Thyroid gland (tissue), 4 donors: ENCODE measurements around the gene CALR3. TPM values are rescaled to one million over a fixed set of nuclear protein-coding genes. Genes with fewer than 3 reads are reported as not detected.

Source experiments
- DNase-seq, 2 donors: peaks; one replicate each; pipeline ENCODE4 v3.0.0-alpha.2; 2019
- H3K27ac ChIP-seq, 3 donors: fragments of 200-600 bp; sonication (generic); 1 replicate in 2 of 3; 2 replicates in 1 of 3; pipeline ENCODE4 v1.5.1; 2016 to 2019; ENCODE audit warnings: mild to moderate bottlenecking in 1 of 3, moderate library complexity in 1 of 3
- H3K27me3 ChIP-seq: fragments of 200-600 bp; sonication (generic); one replicate; pipeline ENCODE4 v1.5.1; 2019
- H3K36me3 ChIP-seq, 2 donors: fragments of 200-600 bp; sonication (generic); one replicate each; pipeline ENCODE4 v1.5.1; 2016 to 2019
- H3K4me1 ChIP-seq, 2 donors: fragments of 200-600 bp; sonication (generic); one replicate each; pipeline ENCODE4 v1.5.1; 2017 to 2019
- H3K4me3 ChIP-seq, 3 donors: fragments of 200-600 bp; sonication (generic); replicated peaks in 1 of 3; 1 replicate in 2 of 3; 2 replicates in 1 of 3; pipeline ENCODE4 v1.5.1; 2016; ENCODE audit warnings: mild to moderate bottlenecking in 1 of 3
- H3K9me3 ChIP-seq: fragments of 200-600 bp; sonication (generic); one replicate; pipeline ENCODE4 v1.5.1; 2017
- POLR2A ChIP-seq, 2 donors: fragments of 450-650 bp; IDR thresholded peaks; one replicate each; pipeline ENCODE4 v1.6.1; 2017; ENCODE audit warnings: antibody characterized with exemption in 2 of 2, mild to moderate bottlenecking in 2 of 2, moderate library complexity in 1 of 2
- WGBS, 2 donors: methylation state at CpG; one replicate each; pipeline ENCODE4 v1.1.5; 2017; 5-methylcytosine and 5-hydroxymethylcytosine counted together
- intact Hi-C: fragments of 100-400 bp; cut with DNase I; formaldehyde crosslinking; loops from one replicate; pipeline ENCODE4 v1.15.1; 2023
- total RNA-seq, 4 donors: library from RNA; depleted of rRNA; stranded (reverse); fragments of >200 nt; gene quantifications; one replicate each; pipeline ENCODE4 v1.2.3, GENCODE V29; 2016
- TF ChIP-seq, protein P1 (sequence below), 6 experiments: fragments of 200-600 bp in 3 of 6; fragments of 450-650 bp in 3 of 6; sonication (generic) in 3 of 6; IDR thresholded peaks; one replicate each; pipeline ENCODE4 v1.5.1; 2016 to 2019; ENCODE audit warnings: antibody characterized with exemption in 6 of 6, mild to moderate bottlenecking in 2 of 6, inconsistent platforms in 1 of 6, moderate library complexity in 1 of 6

CALR3 gene
- total RNA-seq, 4 donors from 2014 or later: 0.58 TPM; not detected in 3

DNA sequence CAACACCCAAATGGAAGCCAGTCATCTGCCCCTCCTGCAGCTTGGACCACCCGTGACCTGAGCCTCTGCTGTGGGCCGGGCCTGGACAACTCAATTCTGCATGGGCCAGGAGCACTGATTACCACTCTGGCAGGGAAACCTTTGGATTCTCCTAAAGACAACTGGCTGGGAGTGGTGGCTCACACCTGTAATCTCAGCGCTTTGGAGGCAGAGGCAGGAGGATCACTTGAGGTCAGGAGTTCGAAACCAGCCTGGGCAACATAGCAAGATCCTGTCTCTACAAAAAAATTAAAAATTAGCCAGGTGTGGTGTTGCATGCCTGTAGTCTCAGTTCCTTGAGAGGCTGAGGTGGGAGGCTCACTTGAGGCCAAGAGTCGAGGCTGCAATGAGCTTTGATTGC is 30.7 kb downstream of the CALR3 start:
- 96 to 100% methylated on average over 3 to 5 of the region's 5 CpGs for WGBS, 2 donors
- TF ChIP-seq, protein P1, sequence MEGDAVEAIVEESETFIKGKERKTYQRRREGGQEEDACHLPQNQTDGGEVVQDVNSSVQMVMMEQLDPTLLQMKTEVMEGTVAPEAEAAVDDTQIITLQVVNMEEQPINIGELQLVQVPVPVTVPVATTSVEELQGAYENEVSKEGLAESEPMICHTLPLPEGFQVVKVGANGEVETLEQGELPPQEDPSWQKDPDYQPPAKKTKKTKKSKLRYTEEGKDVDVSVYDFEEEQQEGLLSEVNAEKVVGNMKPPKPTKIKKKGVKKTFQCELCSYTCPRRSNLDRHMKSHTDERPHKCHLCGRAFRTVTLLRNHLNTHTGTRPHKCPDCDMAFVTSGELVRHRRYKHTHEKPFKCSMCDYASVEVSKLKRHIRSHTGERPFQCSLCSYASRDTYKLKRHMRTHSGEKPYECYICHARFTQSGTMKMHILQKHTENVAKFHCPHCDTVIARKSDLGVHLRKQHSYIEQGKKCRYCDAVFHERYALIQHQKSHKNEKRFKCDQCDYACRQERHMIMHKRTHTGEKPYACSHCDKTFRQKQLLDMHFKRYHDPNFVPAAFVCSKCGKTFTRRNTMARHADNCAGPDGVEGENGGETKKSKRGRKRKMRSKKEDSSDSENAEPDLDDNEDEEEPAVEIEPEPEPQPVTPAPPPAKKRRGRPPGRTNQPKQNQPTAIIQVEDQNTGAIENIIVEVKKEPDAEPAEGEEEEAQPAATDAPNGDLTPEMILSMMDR (IDR thresholded peaks at IDR 0.05): no peak
- TF ChIP-seq POLR2A (IDR thresholded peaks at IDR 0.05): no peak
- H3K27me3 ChIP-seq: no peaks in the 10 kb centered on the region
- no peak overlapping the region for H3K4me3 ChIP-seq
- no peaks in the 10 kb centered on the region for H3K36me3 ChIP-seq
- peaks cover 38 to 56% of the 10 kb centered on the region in 2 donors for H3K4me1 ChIP-seq
- intact Hi-C loops: no loop called here
- no peak for DNase-seq
- no peak overlapping the region for H3K27ac ChIP-seq
- no peaks in the 10 kb centered on the region for H3K9me3 ChIP-seq

DNA sequence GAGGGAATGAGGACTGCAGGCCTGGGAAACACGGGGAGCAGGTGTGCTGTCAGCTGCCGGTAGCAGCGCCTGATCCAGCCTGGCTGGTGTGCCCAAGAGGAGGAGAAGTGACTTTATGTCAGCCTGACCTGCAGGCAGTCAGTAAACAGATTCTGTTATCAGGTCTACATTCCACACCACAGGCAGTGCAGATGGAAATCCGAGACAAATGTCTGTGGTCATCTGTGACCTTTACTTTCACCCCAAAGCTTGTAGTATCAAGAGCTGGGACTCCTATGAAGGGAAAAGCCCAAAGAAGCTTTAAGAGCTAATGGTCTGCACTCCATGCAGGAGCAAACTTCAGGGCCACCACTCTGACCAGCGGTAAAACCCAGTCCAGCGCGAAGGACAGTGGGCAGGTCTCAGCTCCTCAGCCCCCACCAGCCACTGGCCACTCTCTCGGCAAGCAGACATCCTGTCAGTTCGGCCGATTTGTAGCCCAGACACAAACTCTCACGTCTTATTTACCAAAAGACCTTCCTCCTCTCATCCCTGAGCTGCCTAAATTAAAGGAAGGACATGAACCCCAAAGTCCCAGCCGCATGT is 31.9 kb downstream of the CALR3 start:
- no peak overlapping the region for H3K27ac ChIP-seq
- TF ChIP-seq, protein P1 (IDR thresholded peaks at IDR 0.05): no peak
- TF ChIP-seq POLR2A (IDR thresholded peaks at IDR 0.05): no peak
- DNase-seq: no peak
- no peaks in the 10 kb centered on the region for H3K9me3 ChIP-seq
- WGBS, 2 donors: 80 to 82% methylated on average over 12 of the region's 12 CpGs
- H3K27me3 ChIP-seq: no peaks in the 10 kb centered on the region
- no peaks in the 10 kb centered on the region for H3K36me3 ChIP-seq
- intact Hi-C loops: no loop called here
- no peak overlapping the region for H3K4me3 ChIP-seq
- peaks cover 35 to 52% of the 10 kb centered on the region in 2 donors for H3K4me1 ChIP-seq

DNA sequence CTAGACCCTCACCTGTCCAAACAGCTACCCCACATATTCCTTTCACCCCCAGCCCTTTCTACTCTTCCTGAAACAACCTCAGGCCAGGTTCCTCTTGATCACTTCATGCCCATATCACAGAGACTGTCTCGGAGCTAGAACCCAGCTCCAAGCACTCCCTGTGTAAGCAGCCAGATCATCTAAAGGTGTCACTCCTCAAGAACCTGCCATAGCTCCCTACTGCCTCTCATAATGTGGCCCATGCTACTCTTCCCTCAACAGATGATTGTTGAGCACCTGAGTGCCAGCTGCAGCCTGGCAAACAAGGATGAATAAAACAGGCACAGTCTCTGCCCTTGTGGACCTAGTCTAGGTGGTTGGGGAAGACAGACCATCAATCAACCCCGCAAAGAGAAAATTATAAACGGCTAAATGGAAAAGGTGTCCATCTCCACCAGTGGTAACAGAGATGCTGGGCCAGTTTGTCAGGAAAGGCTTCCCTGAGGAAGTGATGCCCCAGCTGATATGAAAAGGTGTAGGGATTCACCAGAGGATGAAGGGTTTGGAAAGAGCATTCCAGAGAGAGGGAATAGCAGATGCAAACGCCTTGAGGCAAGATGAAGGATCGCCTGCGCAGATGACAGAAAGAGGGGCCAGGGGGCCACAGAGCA is 32.5 kb downstream of the CALR3 start:
- Histone ChIP-seq H3K27me3 (no peaks in the 10 kb centered on the region), H3K4me1 (peaks cover 41 to 58% of the 10 kb centered on the region in 2 donors), H3K4me3 (no peak overlapping the region), H3K9me3 (no peaks in the 10 kb centered on the region), H3K27ac (no peak overlapping the region), H3K36me3 (no peaks in the 10 kb centered on the region)
- 86 to 91% methylated on average over 6 of the region's 6 CpGs for WGBS, 2 donors
- DNase-seq: no peak
- intact Hi-C loops: no loop called here
- TF ChIP-seq, protein P1 (IDR thresholded peaks at IDR 0.05): no peak
- no peak for TF ChIP-seq POLR2A (IDR thresholded peaks at IDR 0.05)

DNA sequence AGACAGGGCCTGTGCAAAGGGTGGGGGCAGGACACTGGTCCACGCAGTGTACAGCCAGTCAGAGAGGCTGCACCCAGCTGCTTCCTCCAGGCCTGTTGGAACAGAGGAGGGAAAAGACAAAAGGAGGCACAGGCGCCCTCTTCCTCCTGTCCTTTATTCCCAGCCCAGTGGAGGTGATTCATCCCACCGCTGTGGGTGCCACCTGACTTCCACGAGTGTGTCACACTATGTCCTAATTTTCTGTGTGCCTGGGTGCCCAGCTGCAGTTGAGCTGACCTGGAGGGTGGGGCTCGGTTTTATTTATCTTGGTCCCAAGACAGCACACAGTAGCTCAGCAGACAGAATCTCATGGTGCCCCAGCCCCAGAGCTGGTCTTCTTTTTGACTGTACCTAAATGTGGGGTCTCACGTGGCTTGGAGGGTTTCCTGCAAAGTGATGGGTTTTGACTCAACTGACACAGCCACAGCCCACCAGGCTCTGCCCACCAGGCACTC is 33.2 kb downstream of the CALR3 start:
- H3K4me3 ChIP-seq: no peak overlapping the region
- TF ChIP-seq, protein P1 (IDR thresholded peaks at IDR 0.05): no peak
- no peak for TF ChIP-seq POLR2A (IDR thresholded peaks at IDR 0.05)
- no peaks in the 10 kb centered on the region for H3K36me3 ChIP-seq
- peak in 1 of 2 donors; percentile 30 for DNase-seq
- 68 to 80% methylated on average over 5 to 6 of the region's 6 CpGs for WGBS, 2 donors
- H3K27ac ChIP-seq: no peak overlapping the region
- H3K27me3 ChIP-seq: no peaks in the 10 kb centered on the region
- peaks cover 45 to 59% of the 10 kb centered on the region in 2 donors for H3K4me1 ChIP-seq
- H3K9me3 ChIP-seq: no peaks in the 10 kb centered on the region
- intact Hi-C loops: no loop called here

DNA sequence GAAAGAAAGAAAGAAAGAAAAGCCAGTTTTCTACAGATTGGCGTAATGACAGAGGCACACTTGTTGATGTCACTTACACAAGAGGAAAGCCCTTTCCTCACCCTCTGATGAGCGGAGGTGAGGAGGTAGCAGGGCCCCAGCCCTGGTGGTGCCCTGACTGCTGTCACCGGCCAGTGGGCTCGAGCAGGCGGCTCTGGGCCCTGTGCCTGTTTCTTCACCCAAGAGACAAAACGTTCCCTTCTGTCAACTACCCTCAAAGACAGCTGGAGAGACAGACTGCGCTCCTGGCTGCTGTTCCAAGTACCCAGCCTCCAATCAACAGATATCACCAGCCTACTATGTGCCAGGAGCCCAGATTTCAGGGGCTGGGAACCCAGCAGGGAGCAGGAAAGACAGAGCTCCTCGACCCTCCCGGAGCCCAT is 34.3 kb downstream of the CALR3 start:
- 55 to 58% methylated on average over 9 of the region's 9 CpGs for WGBS, 2 donors
- Histone ChIP-seq H3K9me3 (no peaks in the 10 kb centered on the region), H3K27ac (peak overlapping the region in 2 of 3 donors; percentile 10 to 13), H3K27me3 (no peaks in the 10 kb centered on the region), H3K4me3 (no peak overlapping the region), H3K36me3 (no peaks in the 10 kb centered on the region), H3K4me1 (peaks cover 53 to 59% of the 10 kb centered on the region in 2 donors)
- intact Hi-C loops: no loop called here
- TF ChIP-seq POLR2A (IDR thresholded peaks at IDR 0.05): no peak
- TF ChIP-seq, protein P1 (IDR thresholded peaks at IDR 0.05): no peak
- DNase-seq: peak; percentile 67 to 72
